Thyroid gland (tissue), 4 donors: ENCODE measurements around the gene TUBGCP3.

Source experiments
- POLR2A ChIP-seq, 2 donors: fragments of 450-650 bp; IDR thresholded peaks; one replicate each; pipeline ENCODE4 v1.6.1; 2017; ENCODE audit warnings: antibody characterized with exemption in 2 of 2, mild to moderate bottlenecking in 2 of 2, moderate library complexity in 1 of 2
- TF ChIP-seq, protein P1 (sequence below), 6 experiments: fragments of 200-600 bp in 3 of 6; fragments of 450-650 bp in 3 of 6; sonication (generic) in 3 of 6; IDR thresholded peaks; one replicate each; pipeline ENCODE4 v1.5.1; 2016 to 2019; ENCODE audit warnings: antibody characterized with exemption in 6 of 6, mild to moderate bottlenecking in 2 of 6, inconsistent platforms in 1 of 6, moderate library complexity in 1 of 6

GRCh38 chr13:112561478-112561877 lies 26.5 kb downstream of the TUBGCP3 start:
- TF ChIP-seq, protein P1, sequence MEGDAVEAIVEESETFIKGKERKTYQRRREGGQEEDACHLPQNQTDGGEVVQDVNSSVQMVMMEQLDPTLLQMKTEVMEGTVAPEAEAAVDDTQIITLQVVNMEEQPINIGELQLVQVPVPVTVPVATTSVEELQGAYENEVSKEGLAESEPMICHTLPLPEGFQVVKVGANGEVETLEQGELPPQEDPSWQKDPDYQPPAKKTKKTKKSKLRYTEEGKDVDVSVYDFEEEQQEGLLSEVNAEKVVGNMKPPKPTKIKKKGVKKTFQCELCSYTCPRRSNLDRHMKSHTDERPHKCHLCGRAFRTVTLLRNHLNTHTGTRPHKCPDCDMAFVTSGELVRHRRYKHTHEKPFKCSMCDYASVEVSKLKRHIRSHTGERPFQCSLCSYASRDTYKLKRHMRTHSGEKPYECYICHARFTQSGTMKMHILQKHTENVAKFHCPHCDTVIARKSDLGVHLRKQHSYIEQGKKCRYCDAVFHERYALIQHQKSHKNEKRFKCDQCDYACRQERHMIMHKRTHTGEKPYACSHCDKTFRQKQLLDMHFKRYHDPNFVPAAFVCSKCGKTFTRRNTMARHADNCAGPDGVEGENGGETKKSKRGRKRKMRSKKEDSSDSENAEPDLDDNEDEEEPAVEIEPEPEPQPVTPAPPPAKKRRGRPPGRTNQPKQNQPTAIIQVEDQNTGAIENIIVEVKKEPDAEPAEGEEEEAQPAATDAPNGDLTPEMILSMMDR (IDR thresholded peaks at IDR 0.05) = no peak
- TF ChIP-seq POLR2A (IDR thresholded peaks at IDR 0.05) = no peak
